Endothelial cell of umbilical vein (primary cell): ENCODE measurements around the gene AHCY.

Experiments used
- EZH2 ChIP-seq: IDR thresholded peaks from 2 replicates; pipeline ENCODE4 v1.6.1; 2012; ENCODE audit warnings: borderline replicate concordance, low read depth, mild to moderate bottlenecking, moderate library complexity, low read length, inconsistent platforms; ENCODE audit not compliant: severe bottlenecking
- POLR2A ChIP-seq: IDR thresholded peaks from 2 replicates; pipeline ENCODE4 v1.6.1; 2012; ENCODE audit warnings: low read depth, mild to moderate bottlenecking, control low read depth, low read length
- POLR2AphosphoS5 ChIP-seq: IDR thresholded peaks from 2 replicates; pipeline ENCODE4 v1.6.1; 2012; ENCODE audit warnings: low read depth, mild to moderate bottlenecking, control low read depth, low read length, moderate library complexity; ENCODE audit not compliant: insufficient read depth
- TF ChIP-seq, protein P1 (sequence below), 2 donors: IDR thresholded peaks; 1 replicate in 1 of 2; 2 replicates in 1 of 2; pipeline ENCODE4 v1.5.1; 2011; ENCODE audit warnings: low read length in 2 of 2, mild to moderate bottlenecking in 2 of 2, moderate library complexity in 2 of 2, control low read depth in 1 of 2, inconsistent platforms in 1 of 2, low read depth in 1 of 2; ENCODE audit not compliant: insufficient read depth in 1 of 2; ENCODE audit errors: extremely low read depth in 1 of 2

- TF ChIP-seq, protein P1, sequence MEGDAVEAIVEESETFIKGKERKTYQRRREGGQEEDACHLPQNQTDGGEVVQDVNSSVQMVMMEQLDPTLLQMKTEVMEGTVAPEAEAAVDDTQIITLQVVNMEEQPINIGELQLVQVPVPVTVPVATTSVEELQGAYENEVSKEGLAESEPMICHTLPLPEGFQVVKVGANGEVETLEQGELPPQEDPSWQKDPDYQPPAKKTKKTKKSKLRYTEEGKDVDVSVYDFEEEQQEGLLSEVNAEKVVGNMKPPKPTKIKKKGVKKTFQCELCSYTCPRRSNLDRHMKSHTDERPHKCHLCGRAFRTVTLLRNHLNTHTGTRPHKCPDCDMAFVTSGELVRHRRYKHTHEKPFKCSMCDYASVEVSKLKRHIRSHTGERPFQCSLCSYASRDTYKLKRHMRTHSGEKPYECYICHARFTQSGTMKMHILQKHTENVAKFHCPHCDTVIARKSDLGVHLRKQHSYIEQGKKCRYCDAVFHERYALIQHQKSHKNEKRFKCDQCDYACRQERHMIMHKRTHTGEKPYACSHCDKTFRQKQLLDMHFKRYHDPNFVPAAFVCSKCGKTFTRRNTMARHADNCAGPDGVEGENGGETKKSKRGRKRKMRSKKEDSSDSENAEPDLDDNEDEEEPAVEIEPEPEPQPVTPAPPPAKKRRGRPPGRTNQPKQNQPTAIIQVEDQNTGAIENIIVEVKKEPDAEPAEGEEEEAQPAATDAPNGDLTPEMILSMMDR (IDR thresholded peaks at IDR 0.05; ENCODE audit: extremely low read depth in 1 of 2, insufficient read depth in 1 of 2, low read depth in 1 of 2, low read length in 2 of 2) = no peak
- TF ChIP-seq POLR2A (no peak), EZH2 (no peak), POLR2AphosphoS5 (no peak)
Measured at GRCh38 chr20:34243377-34243776, 59.8 kb downstream of the AHCY start.
